Measurements from ENCODE around the gene RAD51B. TPM values are rescaled to one million over a fixed set of nuclear protein-coding genes. Genes with fewer than 3 reads are reported as not detected.

RAD51B gene
- total and polyA plus RNA-seq, 8 donors, result 10.8 to 18.3 (median 14.1) TPM

DNA sequence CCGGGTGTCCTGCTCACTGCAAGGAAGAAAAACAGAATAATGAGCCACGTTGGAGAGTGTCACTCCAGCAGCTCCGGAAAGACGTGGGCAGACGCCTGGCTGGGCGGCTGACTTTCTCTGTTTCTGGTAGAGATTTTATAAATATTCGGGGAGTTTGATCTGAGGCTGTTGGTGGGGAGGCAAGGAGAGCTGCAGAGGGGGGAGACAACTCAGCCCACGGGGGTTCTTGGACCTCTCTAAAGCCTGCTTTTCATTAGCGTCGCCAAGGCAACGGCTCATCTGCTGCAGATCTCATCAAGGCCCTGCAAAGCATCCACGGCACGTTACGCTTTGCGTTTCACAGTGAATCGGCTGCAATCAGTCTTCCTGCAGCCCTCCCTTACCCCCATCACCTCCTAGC, 766.1 kb downstream of the RAD51B start:
- no peak for TF ChIP-seq CTCF (IDR thresholded peaks at IDR 0.05)
- H3K4me1 ChIP-seq, result peaks cover 2 to 16% of the 10 kb centered on the region in 2 donors
- no peak for ATAC-seq

DNA sequence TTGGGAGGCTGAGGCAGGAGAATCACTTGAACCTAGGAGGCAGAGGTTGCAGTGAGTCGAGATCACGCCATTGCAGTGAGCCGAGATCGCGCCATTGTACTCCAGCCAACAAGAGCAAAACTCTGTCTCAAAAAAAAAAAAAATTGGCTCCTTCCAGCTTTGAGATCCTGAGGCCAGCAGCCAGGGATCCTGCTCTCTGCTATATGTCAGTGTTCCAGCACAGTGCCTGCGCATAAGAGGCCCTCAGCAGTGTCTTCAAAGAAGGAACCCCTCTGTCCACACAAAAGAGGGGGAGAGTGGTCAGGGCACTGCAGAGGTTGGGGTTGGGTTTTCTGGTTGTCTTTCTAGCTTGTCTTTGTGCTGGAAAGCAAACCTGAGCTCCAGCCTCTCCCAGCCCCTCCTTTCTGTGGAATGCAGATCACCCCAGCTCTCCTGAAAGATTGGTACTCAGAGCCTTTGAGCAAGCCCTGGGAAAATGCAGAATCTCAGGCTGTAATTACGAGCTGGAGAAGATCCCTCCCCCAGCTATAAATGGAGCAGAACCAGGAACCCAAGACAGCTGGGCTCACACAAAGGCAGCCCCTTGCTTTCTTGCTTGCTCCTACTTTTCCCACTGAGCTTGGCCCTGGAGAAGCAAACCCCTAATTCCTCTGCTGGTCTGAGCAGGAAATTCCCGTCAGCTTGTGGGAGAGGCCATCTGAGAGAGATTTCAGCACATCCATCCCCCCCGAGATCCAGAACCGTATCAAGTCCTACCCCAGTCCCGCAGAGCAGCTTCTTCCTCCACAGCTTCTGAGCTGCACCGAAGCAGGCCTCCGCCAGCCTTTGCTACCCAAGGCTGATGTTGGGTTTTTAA, 767.5 kb downstream of the RAD51B start:
- no peaks in the 10 kb centered on the region for H3K36me3 ChIP-seq
- no peaks in the 10 kb centered on the region for H3K9me3 ChIP-seq
- no peaks in the 10 kb centered on the region for H3K27me3 ChIP-seq
- peaks cover 0 to 16% of the 10 kb centered on the region in 2 donors for H3K4me1 ChIP-seq
- H3K4me3 ChIP-seq, result no peak overlapping the region
- ATAC-seq (peak; percentile 69), DNase-seq (no peak)
- intact Hi-C loops (cut with DNase I), result no loop called here
- H3K27ac ChIP-seq, result peak overlapping the region; percentile 45 to 48
- TF ChIP-seq CTCF (IDR thresholded peaks at IDR 0.05), result no peak

More for the DNA sequence above, 766.1 kb downstream of the RAD51B start:
- intact Hi-C loops (cut with DNase I), result no loop called here
- H3K9me3 ChIP-seq, result no peaks in the 10 kb centered on the region
- no peak overlapping the region for H3K27ac ChIP-seq
- peak in 1 of 4 donors; percentile 45 for DNase-seq
- no peak overlapping the region for H3K4me3 ChIP-seq
- no peaks in the 10 kb centered on the region for H3K36me3 ChIP-seq
- H3K27me3 ChIP-seq, result no peaks in the 10 kb centered on the region

DNA sequence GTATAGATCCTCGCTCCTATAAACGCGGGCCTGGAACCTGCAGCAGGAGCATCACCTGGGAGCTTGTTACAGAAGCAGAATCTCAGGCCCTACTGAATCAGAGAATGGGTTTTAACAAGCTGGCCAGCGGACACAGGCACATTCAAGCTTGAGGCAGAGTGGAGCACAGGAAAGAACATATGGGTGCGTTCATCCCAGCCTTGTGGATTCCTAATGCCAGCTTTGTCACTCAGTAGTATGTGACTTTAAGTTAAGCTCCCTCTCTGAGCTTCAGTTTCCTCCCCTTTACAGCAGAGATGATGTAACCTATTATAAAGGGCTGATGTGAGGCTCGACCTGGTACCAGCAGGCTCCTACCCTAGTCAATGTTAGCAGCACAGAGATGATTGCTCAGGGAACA, 768.4 kb downstream of the RAD51B start:
- H3K9me3 ChIP-seq, result no peaks in the 10 kb centered on the region
- no peak overlapping the region for H3K27ac ChIP-seq
- H3K36me3 ChIP-seq, result no peaks in the 10 kb centered on the region
- no peak for ATAC-seq
- no peak overlapping the region for H3K4me3 ChIP-seq
- DNase-seq, result no peak
- no peak for TF ChIP-seq CTCF (IDR thresholded peaks at IDR 0.05)
- no peaks in the 10 kb centered on the region for H3K27me3 ChIP-seq
- peaks cover 0 to 16% of the 10 kb centered on the region in 2 donors for H3K4me1 ChIP-seq
- intact Hi-C loops (cut with DNase I), result no loop called here

- DNase-seq, result peak in 2 of 4 donors; percentile 68 to 82
- intact Hi-C loops (cut with DNase I), result no loop called here
- peaks cover 11 to 16% of the 10 kb centered on the region in 2 donors for H3K4me1 ChIP-seq
Observed at GRCh38 chr14:68589447-68590200, 770.0 kb downstream of the RAD51B start.

More at GRCh38 chr14:68589447-68590200, 770.0 kb downstream of the RAD51B start:
- ATAC-seq, result no peak
- Histone ChIP-seq H3K27me3 (no peaks in the 10 kb centered on the region), H3K36me3 (no peaks in the 10 kb centered on the region), H3K27ac (peak overlapping the region in 1 of 2 donors; percentile 46), H3K4me3 (no peak overlapping the region), H3K9me3 (no peaks in the 10 kb centered on the region)
- no peak for TF ChIP-seq CTCF (IDR thresholded peaks at IDR 0.05)

Measured in left lung (tissue), 10 donors.